LHCN-M2 (cell line): ENCODE data around the gene CCL26. TPM values are rescaled to one million over a fixed set of nuclear protein-coding genes. Genes with fewer than 3 reads are reported as not detected.
"Not testable (repeated sequence)": the region's sequence is repeated elsewhere in the genome, so short reads cannot be mapped to it uniquely, and the experiment has no call there.

Source experiments
- DNase-seq: peaks from one replicate; pipeline ENCODE4 v3.0.0-alpha.2; 2012; ENCODE audit warnings: low read depth
- total RNA-seq: library from RNA; depleted of rRNA; stranded (reverse); fragments of >200 nt; gene quantifications from 2 replicates; pipeline ENCODE4 v1.2.3, GENCODE V29; 2014

The CCL26 gene
- total RNA-seq, 1 experiment from 2014 or later: not detected

DNA sequence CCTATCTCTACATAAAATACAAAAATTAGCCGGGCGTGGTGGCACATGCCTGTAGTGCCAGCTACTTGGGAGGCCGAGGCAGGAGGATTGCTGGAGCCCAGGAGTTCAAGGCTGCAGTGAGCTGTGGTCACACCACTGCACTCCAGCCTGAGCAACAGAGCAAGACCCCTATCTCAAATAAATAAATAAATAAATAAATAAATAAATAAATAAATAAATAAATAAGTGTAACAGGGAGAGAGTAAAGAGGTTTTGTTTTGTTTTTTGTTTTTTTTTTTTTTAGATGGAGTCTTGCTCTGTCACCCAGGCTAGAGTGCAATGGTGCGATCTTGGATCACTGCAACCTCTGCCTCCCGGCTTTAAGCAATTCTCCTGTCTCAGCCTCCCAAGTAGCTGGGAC is 20.6 kb upstream of the CCL26 start:
- DNase-seq: not testable (repeated sequence)

DNA sequence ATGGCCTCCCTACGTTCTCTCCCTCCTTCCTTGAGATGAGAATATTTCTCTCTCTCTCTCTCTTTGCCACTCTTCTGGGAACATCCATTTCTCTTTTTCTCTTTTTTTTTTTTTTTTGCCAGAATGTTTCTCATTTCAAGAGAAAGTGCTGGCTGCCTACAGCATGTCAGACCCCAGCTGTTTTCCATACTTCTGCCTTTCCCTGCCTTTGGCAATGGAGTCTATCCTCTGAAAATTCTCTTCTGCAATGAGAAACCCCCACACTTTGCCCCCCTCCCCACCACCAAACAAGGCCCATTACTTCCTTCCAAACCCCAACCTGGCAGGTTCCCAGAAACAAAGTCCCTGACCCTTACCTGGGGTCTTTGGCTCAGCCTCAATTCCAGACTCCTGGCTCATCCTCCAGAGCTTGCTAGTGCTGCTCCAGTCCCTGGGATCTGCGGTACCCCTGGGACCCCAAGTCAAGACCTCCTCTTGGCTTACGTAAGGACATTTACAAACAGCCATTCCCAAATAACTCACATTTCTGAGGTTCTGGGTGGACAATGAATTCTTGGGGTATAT is 17.4 kb upstream of the CCL26 start:
- DNase-seq: no peak

DNA sequence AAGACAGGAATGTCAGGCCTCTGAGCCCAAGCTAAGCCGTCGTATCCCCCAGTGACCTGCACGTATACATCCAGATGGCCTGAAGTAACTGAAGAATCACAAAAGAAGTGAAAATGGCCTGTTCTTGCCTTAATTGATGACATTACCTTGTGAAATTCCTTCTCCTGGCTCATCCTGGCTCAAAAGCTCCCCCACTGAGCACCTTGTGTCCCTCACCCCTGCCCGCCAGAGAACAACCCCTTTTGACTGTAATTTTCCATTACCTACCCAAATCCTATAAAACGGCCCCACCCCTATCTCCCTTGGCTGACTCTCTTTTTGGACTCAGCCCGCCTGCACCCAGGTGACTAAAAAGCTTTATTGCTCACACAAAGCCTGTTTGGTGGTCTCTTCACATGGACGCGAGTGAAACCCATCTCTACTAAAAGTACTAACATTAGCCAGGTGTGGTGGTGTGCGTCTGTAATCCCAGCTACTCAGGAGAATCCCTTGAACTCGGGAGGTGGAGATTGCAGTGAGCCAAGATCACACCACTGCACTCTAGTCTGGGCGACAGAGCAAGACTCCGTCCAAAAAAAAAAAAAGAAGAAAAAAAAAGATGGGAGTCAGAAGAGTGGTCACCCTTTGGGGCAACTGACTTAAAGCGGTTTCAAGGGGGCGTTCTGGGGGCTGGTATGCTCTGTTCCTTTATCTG is 16.3 kb upstream of the CCL26 start:
- not testable (repeated sequence) for DNase-seq

DNA sequence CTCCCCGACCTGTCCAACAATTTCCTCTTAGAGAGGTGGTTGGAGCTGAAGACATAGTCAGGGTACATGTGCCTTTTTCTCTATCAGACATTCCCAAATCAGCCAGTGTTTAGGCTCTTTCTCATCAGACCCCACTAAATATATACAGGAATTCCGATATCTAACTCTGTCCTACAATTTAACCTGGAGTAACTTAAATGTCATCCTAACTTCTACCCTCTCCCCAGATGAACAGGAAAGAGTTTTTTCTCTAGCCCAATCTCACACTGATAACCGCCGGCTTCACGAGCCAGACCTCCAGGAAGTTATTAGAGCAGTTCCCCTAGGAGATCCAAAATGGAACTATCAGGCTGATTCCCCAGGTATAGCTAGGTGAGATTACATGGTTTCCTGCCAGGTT is 11.0 kb upstream of the CCL26 start:
- DNase-seq: not testable (repeated sequence)

DNA sequence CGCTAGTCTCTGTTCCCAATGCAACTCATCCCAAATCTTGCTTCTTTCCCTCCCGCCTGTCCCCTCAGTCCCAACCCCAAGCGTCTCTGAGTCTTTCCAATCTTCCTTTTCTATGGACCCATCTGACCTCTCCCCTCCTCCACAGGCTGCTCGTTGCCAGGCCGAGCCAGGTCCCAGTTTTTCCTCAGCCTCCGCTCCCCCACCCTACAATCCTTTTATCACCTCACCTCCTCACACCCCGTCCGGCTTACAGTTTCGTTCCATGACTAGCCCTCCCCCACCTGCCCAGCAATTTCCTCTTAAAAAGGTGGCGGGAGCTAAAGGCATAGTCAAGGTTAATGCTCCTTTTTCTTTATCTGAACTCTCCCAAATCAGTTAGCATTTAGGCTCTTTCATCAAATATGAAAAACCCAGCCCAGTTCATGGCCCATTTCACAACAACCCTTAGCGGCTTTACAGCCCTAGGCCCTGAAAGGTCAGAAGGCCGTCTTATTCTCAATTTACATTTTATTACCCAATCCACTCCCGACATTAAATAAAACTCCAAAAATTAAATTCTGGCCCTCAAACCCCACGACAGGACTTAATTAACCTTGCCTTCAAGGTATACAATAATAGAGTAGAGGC is 8.7 kb upstream of the CCL26 start:
- DNase-seq: not testable (repeated sequence)

DNA sequence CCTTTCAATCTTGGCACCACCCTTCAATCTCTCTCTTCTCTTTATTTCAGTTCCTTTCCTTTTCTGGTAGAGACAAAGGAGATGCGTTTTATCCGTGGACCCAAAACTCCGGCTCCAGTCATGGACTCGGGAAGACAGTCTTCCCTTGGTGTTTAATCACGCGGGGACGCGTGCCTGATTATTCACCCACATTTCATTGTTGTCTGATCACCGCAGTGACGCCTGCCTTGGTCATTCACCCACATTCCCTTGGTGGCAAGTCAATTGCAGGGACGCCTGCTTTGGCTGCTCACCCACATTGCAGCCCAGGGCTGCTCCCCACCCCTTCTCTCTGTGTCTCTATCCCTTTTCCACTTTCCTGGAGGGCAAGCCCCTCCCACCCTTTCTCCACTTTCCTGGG is 7.5 kb upstream of the CCL26 start:
- DNase-seq: peak; percentile 65

DNA sequence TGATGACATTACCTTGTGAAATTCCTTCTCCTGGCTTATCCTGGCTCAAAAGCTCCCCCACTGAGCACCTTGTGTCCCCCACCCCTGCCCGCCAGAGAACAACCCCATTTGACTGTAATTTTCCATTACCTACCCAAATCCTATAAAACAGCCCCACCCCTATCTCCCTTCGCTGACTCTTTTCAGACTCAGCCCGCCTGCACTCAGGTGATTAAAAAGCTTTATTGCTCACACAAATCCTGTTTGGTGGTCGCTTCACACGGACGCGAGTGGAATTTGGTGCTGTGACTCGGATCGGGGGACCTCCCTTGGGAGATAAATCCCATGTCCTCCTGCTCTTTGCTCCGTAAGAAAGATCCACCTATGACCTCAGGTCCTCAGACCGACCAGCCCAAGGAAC is 7.0 kb upstream of the CCL26 start:
- not testable (repeated sequence) for DNase-seq

DNA sequence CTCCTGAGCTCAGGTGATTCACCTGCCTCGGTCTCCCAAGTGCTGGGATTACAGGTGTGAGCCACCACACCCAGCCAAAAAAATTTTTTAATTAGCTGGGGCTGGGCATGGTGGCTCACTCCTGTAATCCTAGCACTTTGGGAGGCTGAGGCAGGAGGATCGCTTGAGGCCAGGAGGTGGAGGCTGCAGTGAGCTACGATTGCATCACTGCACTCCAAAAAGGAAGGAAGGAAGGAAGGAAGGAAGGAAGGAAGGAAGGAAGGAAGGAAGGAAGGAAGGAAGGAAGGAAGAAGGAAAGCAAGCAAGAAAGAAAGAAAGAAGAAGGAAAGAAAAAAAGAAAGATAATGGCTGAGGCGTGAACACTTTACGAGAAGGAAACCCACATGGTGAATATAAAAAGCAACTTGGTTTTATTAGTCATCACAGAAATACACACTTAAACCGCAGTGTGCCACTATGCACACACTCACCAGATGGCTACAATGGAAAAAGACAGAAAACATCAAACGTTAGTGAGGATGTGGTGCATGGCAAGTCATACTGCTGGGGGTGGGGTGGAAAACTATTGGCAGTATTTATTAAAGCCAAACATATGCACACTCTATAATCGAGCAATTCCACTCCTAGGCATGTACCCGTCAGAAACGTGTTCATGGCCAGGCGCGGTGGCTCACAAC is 4.4 kb upstream of the CCL26 start:
- DNase-seq: peak; percentile 93

DNA sequence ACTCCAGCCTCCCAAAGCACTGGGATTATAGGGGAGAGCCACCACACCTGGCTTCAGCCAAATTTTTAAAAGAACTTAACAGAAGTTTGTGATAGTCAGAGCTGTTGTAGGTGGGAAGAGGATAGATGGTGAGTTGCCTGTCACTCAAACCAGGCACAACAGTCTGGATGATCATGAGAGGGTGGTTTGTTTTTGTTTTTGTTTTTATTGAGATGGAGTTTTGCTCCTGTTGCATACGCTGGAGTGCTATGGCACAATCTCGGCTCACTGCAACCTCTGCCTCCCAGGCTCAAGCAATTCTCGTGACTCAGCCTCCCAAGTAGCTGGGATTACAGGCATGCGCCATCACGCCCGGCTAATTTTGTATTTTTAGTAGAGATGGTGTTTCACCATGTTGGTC is 1.9 kb upstream of the CCL26 start:
- DNase-seq: not testable (repeated sequence)

DNA sequence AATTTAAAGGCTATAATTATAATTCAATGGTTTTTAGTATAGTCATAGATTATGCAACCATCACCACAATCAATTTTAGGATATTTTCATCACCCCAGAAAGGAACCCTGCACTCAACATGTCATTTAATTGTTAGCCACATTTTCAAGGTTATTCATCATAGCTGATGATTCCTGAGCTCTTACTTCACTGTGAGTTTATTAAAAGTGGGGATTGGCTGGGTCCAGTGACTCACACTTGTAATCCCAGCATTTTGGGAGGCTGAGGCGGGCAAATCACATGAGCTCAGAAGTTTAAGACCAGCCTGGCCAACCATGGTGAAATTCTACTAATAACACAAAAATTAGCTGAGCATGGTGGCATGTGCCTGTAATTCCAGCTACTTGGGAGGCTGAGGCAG is 787 bp downstream of the CCL26 start:
- peak; percentile 77 for DNase-seq

DNA sequence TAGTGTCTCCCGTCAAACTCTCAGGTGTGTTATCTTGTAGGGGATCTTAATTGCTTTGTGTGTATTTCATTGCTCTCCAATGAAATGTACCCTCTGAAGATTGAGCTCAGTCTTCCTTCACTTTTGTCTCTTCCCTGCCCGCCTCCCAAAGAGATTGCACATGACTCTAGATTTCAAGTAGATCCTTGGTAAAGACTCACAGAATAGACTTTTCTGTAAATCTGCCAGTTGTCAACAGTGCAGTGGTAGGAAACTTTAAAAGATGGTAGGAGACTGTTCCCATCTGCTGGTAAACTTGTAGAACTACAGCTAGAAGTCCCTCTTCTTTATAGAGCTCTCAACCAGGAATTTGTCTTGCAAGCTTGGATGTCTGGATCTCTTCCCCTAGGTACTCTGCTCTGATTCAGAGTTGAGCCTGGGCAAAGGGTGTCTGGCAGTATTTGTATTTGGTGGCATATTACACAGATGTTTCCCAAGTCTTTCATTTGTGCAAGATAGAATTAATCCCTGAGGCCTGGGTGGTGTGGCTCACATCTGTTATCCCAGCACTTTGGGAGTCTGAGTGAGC is 9.6 kb downstream of the CCL26 start:
- DNase-seq: peak; percentile 74

DNA sequence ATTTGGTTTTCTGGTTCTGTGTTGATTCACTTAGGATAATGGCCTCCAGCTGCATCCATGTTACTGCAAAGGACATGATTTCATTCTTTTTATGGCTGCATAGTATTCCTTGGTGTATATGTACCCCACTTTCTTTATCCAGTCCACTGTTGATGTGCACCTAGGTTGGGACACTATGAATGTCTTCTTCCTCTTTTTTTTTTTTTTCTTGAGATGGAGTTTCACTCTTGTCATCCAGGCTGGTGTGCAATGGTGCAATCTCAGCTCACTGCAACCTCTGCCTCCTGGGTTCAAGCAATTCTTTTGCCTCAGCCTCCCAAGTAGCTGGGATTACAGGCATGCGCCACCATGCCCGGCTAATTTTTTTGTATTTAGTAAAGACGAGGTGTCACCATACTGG is 10.2 kb downstream of the CCL26 start:
- not testable (repeated sequence) for DNase-seq

DNA sequence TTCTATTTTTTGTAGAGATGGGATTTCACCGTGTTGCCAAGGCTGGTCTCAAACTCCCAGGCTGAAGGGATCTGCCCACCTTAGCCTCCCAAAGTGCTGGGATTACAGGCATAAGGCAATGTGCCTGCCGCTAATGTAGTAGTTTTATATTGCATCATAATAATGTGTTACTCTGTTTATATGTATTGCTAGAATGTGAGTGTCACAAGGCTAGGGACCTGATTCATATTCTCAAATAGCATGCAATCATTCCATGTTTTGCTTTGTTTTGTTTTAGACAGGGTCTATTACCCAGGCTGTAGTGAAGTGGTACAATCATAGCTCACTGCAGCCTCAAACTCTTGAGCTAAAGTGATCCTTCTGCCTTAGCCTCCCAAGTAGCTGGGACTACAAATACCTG is 13.5 kb downstream of the CCL26 start:
- no peak for DNase-seq

DNA sequence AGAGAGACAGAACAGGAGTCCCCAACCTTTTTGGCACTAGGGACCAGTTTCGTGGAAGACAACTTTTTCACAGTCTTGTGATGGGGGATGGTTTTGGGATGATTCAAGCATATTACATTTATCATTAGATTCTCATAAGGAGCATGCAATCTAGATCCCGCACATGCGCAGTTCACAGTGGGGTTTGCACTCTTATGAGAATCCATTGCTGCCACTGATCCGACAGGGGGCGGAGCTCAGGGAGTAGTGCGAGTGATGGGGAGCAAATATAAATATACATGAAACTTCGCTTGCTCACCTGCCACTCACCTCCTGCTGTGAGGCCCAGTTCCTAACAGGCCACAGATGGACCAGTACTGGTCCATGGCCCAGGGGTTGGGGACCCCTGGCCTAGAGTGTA is 14.2 kb downstream of the CCL26 start:
- DNase-seq: no peak

DNA sequence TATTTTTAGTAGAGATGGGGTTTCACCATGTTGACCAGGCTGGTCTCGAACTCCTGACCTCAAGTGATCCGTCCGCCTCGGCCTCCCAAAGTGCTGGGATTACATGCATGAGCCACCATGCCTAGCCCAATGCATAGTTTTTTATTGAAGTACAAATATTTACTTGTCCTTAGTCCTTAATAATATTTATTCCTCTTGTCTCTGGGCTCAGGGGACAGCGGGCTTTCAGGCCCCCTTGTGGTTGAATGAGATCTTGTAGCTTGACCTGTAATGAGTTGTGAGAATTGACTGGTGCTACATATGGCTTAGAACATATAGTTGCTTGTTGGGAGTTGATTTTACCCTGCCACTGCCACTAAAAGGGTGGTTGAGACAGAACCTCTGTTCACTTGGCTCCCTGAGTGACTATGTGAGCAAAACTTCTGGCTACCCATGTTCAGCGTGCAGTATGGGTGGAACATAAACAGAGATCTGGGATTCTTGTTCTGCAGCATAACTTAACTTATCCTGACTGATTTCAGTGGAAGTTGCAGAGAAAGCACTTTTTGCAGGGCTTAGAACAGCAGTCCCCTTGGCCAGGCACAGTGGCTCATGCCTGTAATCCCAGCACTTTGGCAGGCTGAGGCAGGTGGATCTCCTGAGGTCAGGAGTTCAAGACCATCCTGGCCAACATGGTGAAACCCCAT is 14.9 kb downstream of the CCL26 start:
- DNase-seq: peak; percentile 36

DNA sequence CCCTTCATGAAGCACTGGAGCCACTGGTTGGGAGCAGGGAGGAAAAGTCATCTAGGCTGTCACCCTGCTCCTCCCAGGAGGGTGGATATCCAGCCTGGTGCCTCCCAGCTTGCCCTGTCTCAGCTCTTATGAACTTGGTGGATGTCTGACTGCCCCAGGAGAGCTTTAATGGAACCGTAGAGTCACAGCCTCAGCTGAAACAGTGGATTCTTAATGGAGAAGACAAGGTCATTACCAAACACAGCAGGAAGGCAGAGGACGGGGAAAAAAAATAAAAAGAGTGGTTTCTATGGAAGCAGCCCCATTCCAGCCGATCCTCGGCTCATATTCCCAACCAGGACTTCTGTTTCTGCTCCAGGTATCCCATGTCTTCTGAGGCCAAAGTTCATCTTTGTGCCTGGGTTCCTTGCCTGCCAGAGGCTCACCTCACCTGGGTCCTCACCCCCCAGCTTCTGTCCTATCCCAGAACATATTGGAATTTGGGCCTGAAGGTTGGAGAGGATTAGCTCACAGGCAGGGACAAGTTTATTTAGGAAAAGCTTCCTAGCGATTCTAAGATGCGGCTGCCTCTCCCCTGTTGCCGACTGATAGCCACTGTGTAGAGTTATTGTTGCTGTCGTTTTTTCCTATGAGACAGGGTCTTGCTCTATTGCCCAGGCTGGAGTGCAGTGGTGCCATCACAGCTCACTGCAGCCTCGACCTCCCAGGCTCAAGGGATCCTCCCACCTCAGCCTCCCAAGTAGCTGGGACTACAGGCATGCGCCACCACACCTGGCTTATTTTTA is 15.6 kb downstream of the CCL26 start:
- no peak for DNase-seq

DNA sequence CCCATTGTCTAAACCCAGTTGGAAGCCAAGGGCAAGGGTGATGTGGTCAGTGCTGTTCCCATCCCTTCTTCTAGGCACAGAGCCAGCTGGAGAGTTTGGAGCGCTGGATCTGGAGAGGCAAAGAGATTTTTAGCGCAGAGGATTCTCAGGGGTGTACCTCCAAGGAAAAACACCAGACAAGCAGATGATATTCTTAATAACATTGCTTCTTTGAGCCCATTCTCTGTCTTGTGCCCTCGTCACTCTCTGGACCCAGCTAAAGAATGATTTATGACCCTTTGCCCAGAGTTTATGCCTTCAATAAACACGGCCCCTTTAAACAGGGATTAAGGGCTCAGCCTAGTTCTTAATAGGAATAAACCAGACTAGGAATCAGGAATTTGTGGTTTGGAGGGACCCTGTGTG is 28.6 kb downstream of the CCL26 start:
- peak; percentile 60 for DNase-seq

DNA sequence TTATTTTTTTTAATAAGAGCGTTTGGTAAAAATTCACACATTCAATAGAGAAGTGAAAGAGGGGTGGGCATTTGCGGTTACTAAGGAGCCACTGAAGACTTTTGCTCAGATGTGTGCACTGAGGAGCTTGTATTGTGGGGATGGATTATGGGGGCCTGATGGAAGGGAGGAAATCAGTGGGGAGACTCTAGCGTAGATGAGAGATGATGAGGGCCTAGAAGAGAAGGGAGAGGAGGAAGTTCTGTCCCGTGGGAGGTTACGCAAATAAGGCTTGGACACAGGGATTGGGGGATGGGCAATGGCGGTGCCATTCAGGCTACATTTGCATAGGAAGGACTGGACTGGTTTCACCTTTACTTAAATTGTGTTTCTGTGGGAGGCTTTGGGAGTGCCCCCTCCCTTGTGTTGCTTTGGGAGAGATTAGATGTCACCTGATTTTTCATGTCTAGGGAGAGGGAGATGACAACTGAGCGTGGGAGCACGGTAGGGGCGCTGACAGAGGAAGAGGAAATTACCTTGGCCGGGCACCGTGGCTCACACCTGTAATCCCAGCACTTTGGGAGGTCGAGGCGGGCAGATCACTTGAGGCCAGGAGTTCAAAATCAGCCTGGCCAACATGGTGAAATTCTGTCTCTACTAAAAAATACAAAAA is 31.0 kb downstream of the CCL26 start:
- no peak for DNase-seq

DNA sequence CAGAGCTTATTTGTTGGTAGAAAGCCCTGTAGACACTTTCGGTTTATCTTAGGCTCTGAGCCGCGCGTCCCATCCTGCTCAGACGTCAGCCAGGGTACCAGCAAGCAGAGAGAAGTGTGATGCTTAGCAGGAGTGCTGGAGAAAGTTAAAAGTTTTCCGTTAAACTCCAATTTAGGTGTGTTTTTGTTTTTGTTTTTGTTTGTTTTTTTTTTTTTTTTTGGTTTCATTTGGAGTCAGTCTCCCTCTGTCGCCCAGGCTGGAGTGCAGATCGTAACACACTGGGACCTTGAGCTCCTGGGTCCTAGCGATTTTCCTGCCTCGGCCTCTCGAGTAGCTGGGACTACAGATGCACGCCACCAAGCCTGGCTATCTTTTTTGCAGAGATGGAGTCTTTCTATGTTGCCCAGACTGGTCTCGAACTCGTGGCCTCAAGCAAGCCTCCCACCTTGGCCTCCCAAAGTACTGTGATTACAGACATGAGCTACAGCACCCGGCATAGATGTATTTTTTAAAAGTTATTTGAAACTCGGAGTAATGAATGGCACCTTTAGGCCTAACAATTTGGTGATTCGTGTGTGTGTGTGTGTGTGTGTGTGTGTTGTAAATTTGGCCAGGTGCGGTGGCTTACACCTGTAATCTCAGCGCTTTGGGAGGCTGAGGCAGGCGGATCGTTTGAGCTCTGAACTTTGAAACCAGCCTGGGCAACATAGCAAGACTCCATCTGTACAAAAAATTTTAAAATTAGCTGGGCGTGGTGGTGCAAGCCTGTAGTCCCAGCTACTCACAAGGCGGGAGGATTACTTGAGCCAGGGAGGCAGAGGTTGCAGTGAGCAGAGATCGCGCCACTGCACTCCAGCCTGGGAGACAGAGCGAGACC is 32.0 kb downstream of the CCL26 start:
- no peak for DNase-seq
